Measurements from ENCODE around the gene MRPL22. TPM values are rescaled to one million over a fixed set of nuclear protein-coding genes. Genes with fewer than 3 reads are reported as not detected.

The MRPL22 gene
- 10 to 100 TPM; 12.8 to 24.6 (median 17.5) TPM for total RNA-seq

DNA sequence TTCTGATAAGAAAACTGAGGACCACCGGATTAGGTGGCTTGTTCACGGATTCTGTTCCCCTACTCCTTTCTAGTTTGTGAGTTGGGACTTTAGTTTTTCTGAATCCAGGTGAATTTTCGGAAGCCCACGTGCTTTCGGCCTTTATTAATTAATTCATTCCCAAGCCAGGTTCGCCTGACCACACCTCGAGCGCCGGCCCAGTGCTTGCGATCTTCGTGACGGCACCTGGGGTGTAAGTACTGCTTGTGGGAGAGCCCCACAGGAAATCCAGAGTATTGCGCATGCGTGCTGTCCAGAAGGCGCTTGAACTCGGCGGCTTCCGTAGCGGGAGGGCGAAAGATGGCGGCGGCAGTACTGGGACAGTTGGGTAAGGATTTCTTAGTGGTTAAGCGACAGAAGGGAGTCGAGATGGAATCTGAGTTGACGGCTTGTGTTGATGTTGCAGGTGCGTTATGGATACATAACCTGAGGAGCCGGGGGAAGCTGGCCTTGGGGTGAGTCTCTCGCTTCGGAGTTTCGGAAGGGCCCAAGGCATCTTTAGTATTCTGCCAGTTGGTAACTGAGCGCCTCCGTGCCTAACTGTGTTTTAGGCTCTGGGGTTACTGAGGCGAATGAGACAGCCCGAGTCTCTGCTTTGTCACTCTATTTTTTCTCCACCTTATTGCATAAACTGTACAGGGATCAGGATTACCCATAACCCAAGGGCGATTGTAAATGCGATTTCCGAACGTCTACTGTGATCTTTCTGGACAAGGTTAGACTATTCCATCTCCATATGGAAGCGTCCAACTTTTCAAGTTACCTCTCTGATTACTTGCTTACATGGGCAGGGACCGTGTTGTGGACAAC lies at the start of gene MRPL22:
MRPL22 (plus strand) TSS at position 302 of the 849 bp plus-strand sequence; CDS start at position 340, 38 bp downstream.
- ATAC-seq (ENCODE audit: low FRiP score) = peak; percentile 79
- TF ChIP-seq, protein P1, sequence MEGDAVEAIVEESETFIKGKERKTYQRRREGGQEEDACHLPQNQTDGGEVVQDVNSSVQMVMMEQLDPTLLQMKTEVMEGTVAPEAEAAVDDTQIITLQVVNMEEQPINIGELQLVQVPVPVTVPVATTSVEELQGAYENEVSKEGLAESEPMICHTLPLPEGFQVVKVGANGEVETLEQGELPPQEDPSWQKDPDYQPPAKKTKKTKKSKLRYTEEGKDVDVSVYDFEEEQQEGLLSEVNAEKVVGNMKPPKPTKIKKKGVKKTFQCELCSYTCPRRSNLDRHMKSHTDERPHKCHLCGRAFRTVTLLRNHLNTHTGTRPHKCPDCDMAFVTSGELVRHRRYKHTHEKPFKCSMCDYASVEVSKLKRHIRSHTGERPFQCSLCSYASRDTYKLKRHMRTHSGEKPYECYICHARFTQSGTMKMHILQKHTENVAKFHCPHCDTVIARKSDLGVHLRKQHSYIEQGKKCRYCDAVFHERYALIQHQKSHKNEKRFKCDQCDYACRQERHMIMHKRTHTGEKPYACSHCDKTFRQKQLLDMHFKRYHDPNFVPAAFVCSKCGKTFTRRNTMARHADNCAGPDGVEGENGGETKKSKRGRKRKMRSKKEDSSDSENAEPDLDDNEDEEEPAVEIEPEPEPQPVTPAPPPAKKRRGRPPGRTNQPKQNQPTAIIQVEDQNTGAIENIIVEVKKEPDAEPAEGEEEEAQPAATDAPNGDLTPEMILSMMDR (IDR thresholded peaks at IDR 0.05) = no peak
- DNase-seq (ENCODE audit: low spot score) = peak; percentile 88

DNA sequence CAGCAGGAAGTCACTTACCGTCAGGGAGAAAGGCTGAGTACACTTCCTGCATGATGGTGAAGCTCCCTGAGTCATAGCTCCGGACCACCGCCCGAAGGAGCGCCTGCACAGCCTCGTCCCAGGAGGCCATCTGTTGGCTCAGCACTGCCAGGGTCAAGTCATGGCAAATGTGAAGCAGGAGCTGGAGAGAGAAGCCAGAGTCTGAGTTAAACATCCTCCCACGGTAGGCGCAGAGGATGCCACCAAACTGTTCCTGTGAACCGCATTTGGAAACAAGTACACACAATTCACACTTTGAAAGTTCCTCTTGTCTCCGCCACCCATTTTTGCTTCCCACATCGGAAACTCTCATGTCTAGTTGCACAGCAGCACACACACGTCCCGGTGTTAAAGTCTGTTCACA lies 48.5 kb upstream of the MRPL22 start:
- ATAC-seq (ENCODE audit: low FRiP score) = no peak
- DNase-seq (ENCODE audit: low spot score) = no peak

DNA sequence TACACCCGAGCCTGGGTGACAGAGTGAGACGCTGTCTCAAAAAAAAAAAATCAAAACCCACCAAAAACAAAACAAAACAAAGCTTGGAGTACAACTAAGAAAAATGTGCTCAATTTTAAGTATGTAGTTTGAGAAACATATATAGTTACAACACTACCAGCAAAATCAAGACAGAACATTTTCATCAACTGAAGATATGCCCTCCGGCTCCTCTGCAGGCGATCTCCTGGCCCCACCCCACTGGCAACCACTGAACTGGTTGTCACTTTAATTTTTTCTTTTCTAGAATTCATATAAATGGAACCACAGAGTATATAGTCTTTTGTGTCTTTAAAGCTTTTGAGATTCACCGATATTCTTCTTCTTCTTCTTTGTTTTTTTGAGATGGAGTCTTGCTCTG lies 47.5 kb upstream of the MRPL22 start:
- TF ChIP-seq, protein P1 (IDR thresholded peaks at IDR 0.05) = no peak
- DNase-seq (ENCODE audit: low spot score) (no peak), ATAC-seq (ENCODE audit: low FRiP score) (no peak)

More for the DNA sequence above, 48.5 kb upstream of the MRPL22 start:
- TF ChIP-seq, protein P1 (IDR thresholded peaks at IDR 0.05) = no peak

DNA sequence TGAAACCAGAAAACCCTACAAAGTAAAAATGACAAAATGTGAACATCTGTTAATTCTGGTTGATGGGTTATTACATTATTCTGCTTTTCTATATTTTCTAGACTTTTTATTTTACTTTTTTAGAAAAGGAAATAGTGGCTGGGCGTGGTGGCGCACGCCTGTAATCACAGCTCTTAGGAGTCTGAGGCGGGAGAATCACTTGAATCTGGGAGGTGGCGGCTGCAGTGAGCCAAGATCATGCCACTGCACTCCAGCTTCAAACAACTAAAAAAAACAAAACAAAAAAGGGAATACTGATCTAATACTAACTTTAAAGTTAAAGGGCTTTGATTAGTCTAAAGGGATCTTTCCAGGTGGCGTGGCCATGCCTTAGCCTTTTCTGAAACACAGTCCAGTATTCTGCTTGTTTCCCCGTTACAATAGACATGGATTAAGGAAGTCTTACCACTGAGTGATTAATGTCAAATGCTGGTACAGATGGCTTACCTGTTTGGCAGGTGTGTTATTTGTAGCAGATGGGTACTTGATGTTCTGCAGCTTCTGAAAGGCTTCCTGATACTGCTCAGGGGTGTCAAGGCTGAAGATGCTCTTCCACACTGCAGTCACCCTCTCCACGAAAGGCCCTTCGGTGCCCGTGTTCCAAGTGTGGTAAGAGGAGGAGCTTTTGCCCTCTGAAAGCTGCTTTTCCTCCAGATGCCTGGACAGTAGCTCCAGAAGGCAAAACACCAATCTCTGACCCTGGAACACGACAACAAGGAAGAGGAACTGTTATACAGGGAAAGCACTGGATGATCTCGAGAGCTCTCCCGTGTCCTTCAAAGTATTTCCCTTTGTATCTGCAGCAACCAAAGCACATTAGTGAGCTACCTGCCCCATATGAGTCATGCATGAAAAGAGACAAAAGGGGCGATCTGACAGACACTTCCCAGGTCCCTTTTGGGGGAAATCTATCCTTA lies 45.0 kb upstream of the MRPL22 start:
- TF ChIP-seq, protein P1 (IDR thresholded peaks at IDR 0.05) = no peak
- no peak for DNase-seq (ENCODE audit: low spot score)
- ATAC-seq (ENCODE audit: low FRiP score) = no peak

DNA sequence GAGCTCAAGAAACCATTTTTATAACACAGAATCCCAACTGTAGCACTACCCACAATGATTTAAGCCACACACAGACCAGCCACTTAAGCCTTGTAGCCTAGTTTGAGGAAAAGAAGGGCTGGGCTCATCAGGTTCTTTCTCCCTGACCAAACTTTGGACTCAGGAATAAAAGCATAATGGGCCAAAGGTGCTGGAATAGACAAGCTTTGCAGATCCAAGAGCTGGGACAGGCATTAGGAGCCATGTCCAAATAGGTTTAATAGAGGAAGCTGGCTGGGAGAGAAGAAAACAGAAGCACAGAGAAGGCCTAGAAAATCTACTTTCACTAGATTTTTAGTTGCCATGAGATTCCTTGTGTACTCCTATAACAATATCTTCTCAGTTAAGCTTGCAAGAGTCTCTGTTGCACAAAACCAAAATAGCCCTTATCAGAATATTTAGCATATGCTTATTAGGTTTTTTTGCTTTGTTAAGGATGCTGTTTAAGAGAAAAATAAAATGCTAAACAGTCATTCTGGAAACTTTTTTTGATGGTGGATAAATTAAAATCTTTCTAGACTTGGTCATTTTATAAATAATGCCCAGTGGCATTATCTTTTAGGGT lies 44.2 kb upstream of the MRPL22 start:
- TF ChIP-seq, protein P1 (IDR thresholded peaks at IDR 0.05) = no peak
- DNase-seq (ENCODE audit: low spot score) (no peak), ATAC-seq (ENCODE audit: low FRiP score) (no peak)

DNA sequence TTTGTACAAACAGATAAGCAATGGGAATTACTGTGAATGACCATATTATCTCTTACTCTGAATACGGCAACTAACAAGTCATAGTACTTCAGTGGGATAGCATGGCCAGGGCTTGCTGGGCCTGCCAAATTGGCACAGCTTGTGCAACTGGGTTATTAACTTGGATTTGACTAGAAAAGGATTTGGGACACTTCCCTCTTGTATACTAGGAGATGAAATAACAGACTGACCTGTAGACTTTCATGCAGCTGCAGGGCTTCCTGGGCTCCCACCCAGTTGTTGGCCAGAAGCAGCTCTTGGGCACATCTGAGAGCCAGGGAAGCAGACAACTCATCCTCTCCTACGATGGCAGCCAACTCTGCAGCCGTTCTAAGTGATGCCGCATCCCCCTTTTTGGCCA lies 42.7 kb upstream of the MRPL22 start:
- DNase-seq (ENCODE audit: low spot score) = no peak
- TF ChIP-seq, protein P1 (IDR thresholded peaks at IDR 0.05) = no peak
- no peak for ATAC-seq (ENCODE audit: low FRiP score)

All from omental fat pad (tissue), 4 donors.